HG02981 (cell line): ENCODE data around the gene PADI3.
"Not testable (repeated sequence)": the region's sequence is repeated elsewhere in the genome, so short reads cannot be mapped to it uniquely, and the experiment has no call there.

Source experiments
- ATAC-seq: cut with Tn5 transposase; IDR thresholded peaks from one replicate; pipeline ENCODE4 v1.9.1; 2021; ENCODE audit warnings: mild to moderate bottlenecking, moderate library complexity; ENCODE audit not compliant: unreplicated experiment

Gene PADI3

DNA sequence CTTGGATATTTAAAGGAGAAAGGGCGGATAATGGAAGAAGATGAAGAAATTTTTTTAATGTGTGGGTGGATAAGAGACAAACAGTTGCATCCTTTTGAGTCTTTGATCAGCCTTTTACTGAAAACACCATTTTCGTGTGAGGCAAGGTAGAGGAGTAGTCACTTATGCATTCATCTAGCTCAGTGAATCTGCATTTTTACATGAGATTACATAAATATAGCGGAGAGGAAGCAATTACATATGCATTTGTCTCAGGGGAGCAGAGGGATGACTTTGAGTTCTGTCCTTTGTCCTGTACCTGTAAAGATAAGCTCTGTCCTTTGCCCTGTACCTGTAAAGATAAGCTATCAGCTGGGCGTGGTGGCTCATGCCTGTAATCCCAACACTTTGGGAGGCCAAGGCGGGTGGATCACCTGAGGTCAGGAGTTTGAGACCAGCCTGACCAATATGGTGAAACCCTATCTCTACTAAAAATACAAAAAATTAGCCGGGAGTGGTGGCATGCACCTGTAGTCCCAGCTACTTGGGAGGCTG, 73.0 kb downstream of the PADI3 start:
- not testable (repeated sequence) for ATAC-seq

DNA sequence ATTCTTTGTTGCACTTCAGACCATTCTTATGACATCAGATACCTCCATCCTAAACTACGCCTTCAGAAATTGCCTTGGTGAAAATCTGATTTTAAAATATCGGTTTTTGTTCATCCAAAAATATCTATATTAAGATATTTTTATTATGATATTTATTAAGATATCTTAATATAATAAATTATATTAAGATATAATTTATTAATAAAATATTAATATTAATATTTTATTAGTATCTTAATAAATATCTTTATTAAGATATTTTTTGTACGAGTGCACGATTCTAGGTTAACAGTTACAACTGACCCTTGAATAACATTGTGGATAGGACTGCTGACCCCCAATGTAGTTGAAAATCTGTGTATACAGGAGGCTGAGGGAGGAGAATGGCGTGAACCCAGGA, 80.0 kb downstream of the PADI3 start:
- no peak for ATAC-seq

DNA sequence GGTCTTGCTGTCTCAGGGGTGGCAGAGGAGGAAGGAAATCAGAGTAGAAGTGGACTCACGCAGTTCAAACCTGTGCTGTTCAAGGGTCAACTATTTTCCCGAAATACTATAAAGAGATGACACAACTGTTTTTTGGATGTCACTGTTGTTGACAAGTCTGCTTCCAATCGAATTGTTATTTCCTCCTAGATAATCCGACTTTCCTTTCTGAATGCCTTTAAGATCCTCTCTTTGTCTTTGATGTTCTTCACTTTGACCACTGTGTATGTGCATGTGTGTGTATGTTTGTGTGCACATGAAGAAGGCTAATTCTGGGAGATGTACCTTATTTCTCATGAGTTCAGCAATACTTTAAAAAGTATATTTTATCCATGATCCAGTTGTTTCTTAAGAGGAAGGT, 80.7 kb downstream of the PADI3 start:
- ATAC-seq, result no peak

DNA sequence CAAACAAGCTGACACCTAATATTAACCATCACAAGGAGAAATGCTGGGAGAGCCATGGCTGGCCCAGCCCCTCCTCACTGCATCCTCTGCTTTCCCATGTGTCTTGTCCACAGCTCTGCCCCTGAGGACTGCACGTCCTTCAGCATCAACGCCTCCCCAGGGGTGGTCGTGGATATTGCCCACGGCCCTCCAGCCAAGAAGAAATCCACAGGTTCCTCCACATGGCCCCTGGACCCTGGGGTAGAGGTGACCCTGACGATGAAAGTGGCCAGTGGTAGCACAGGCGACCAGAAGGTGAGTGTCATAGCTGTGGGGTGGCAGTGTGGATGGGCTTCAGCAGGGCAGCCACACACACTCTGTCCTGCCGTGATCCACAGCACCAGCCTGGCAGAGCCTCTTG, 82.0 kb downstream of the PADI3 start:
- ATAC-seq, result no peak

DNA sequence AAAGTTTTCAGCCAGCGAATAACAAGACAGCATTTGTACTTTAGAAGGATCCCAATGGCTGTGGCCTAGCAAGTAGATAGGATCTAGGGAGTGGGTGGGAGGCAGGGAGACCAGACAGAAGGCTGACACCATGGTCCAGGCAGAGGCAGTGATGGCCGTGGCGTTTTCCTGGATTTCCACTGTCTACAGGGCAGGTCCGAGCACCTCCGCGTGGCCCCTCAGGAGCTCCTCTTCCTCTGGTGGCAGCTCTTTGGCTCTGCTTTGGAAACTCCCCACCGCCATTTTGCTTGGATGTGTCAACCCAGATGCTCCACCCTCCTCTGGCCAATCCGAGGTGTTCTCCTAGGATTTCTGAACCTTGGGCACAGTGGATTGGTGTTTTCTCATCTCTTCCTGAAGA, 84.2 kb downstream of the PADI3 start:
- ATAC-seq, result no peak
